ENCODE results near the gene PRMT3.
"Not testable (repeated sequence)": the region's sequence is repeated elsewhere in the genome, so short reads cannot be mapped to it uniquely, and the experiment has no call there.

The PRMT3 gene

GRCh38 chr11:20457001-20457799 lies 69.7 kb downstream of the PRMT3 start:
- DNase-seq (ENCODE audit: low spot score), result no peak

GRCh38 chr11:20457934-20458680 lies 70.6 kb downstream of the PRMT3 start:
- no peak for DNase-seq (ENCODE audit: low spot score)

- no peak for DNase-seq (ENCODE audit: low spot score)
Observed at GRCh38 chr11:20458905-20459632, 71.6 kb downstream of the PRMT3 start.

GRCh38 chr11:20459865-20460264 lies 72.3 kb downstream of the PRMT3 start:
- DNase-seq (ENCODE audit: low spot score), result no peak

- peak; percentile 48 for DNase-seq (ENCODE audit: low spot score)
Observed at GRCh38 chr11:20464518-20464917, 77.0 kb downstream of the PRMT3 start.

- DNase-seq (ENCODE audit: low spot score), result no peak
Observed at GRCh38 chr11:20467487-20468185, 80.1 kb downstream of the PRMT3 start.

GRCh38 chr11:20470348-20470747 lies 82.8 kb downstream of the PRMT3 start:
- DNase-seq (ENCODE audit: low spot score), result no peak

GRCh38 chr11:20471929-20472328 lies 84.4 kb downstream of the PRMT3 start:
- not testable (repeated sequence) for DNase-seq (ENCODE audit: low spot score)

GRCh38 chr11:20474176-20474881 lies 86.8 kb downstream of the PRMT3 start:
- DNase-seq (ENCODE audit: low spot score), result peak; percentile 6

- DNase-seq (ENCODE audit: low spot score), result no peak
Observed at GRCh38 chr11:20474882-20475517, 87.5 kb downstream of the PRMT3 start.

GRCh38 chr11:20477418-20478090 lies 90.0 kb downstream of the PRMT3 start:
- no peak for DNase-seq (ENCODE audit: low spot score)

GRCh38 chr11:20479513-20479912 lies 92.0 kb downstream of the PRMT3 start:
- DNase-seq (ENCODE audit: low spot score), result no peak

GRCh38 chr11:20483931-20484330 lies 96.4 kb downstream of the PRMT3 start:
- no peak for DNase-seq (ENCODE audit: low spot score)

- DNase-seq (ENCODE audit: low spot score), result not testable (repeated sequence)
Observed at GRCh38 chr11:20484416-20484815, 96.9 kb downstream of the PRMT3 start.

GRCh38 chr11:20488352-20488751 lies 100.8 kb downstream of the PRMT3 start:
- DNase-seq (ENCODE audit: low spot score), result peak; percentile 65

GRCh38 chr11:20489948-20490347 lies 102.4 kb downstream of the PRMT3 start:
- no peak for DNase-seq (ENCODE audit: low spot score)

GRCh38 chr11:20493340-20493739 lies 105.8 kb downstream of the PRMT3 start:
- no peak for DNase-seq (ENCODE audit: low spot score)

GRCh38 chr11:20497124-20497792 lies 109.7 kb downstream of the PRMT3 start:
- no peak for DNase-seq (ENCODE audit: low spot score)

- no peak for DNase-seq (ENCODE audit: low spot score)
Observed at GRCh38 chr11:20501252-20501651, 113.7 kb downstream of the PRMT3 start.
